RWPE2 (cell line): ENCODE data around the gene VDAC1.

Source experiments
- ATAC-seq: fragments of 200-7000 bp; cut with Tn5 transposase; 3 replicates; pipeline ENCODE4 v1.9.1; 2021; ENCODE audit warnings: low read depth
- DNase-seq: peaks from one replicate; pipeline ENCODE4 v3.0.0-alpha.2; 2020; ENCODE audit warnings: low spot score
- H3K27ac ChIP-seq: fragments of 450-650 bp; 2 replicates; pipeline ENCODE4 v1.5.1; 2017; ENCODE audit warnings: mild to moderate bottlenecking; ENCODE audit not compliant: poor library complexity, severe bottlenecking
- H3K27me3 ChIP-seq: fragments of 250-450 bp; sonication (Bioruptor Pico); 2 replicates; pipeline ENCODE4 v1.5.1; 2021; ENCODE audit warnings: mild to moderate bottlenecking, moderate library complexity; ENCODE audit not compliant: insufficient read depth, poor library complexity, severe bottlenecking
- H3K36me3 ChIP-seq: fragments of 250-450 bp; sonication (Bioruptor Pico); 2 replicates; pipeline ENCODE4 v1.5.1; 2020; ENCODE audit warnings: low read depth, mild to moderate bottlenecking, moderate library complexity
- H3K4me1 ChIP-seq: fragments of 250-450 bp; sonication (Bioruptor Pico); 2 replicates; pipeline ENCODE4 v1.5.1; 2021; ENCODE audit warnings: mild to moderate bottlenecking, moderate library complexity; ENCODE audit not compliant: insufficient read depth, poor library complexity, severe bottlenecking
- H3K4me3 ChIP-seq: fragments of 250-450 bp; sonication (Bioruptor Pico); 2 replicates; pipeline ENCODE4 v1.5.1; 2021; ENCODE audit warnings: mild to moderate bottlenecking, moderate library complexity; ENCODE audit not compliant: severe bottlenecking
- H3K9me3 ChIP-seq: fragments of 250-450 bp; sonication (Bioruptor Pico); 2 replicates; pipeline ENCODE4 v1.5.1; 2021; ENCODE audit warnings: mild to moderate bottlenecking, moderate library complexity; ENCODE audit not compliant: severe bottlenecking
- TF ChIP-seq, protein P1 (sequence below): fragments of 450-650 bp; IDR thresholded peaks from one replicate; pipeline ENCODE4 v1.5.1; 2017; ENCODE audit warnings: mild to moderate bottlenecking, moderate library complexity; ENCODE audit not compliant: poor library complexity, severe bottlenecking

The VDAC1 gene

DNA sequence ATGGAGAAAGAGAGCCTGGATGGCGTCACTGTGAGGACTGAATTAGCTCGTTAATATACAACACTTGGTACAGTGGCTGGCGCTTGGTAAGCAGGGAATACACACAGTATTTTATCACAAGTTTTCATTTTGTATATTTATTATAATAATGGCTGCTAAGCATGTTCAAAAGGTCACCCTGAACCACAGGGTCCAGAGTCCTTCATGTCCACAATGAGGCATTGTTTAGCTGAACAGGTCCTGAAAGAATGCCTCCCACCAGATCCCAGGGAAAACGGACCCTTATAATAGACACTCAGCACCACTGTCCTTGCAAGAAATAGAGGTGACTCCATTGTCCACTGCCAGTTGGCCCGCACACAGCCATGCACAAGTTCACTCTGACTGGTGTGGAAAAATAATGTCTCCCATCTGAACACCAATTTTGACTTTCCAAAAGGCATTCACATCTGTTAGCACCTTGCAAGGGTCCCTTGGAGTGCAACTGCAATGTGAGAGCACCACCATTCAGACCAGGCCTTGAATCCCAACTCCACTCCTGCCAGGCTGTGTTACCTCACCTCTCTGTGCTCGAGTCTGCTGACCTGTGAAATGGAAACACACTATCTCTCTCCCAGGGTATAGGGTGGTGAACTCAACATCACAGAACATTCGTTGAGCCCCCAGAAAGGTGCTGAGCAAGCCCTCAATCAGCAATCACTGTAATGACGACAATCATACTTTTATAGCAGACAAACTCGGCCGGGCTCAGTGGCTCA lies 3.9 kb downstream of the VDAC1 start:
- no peak overlapping the region for H3K4me3 ChIP-seq
- TF ChIP-seq, protein P1, sequence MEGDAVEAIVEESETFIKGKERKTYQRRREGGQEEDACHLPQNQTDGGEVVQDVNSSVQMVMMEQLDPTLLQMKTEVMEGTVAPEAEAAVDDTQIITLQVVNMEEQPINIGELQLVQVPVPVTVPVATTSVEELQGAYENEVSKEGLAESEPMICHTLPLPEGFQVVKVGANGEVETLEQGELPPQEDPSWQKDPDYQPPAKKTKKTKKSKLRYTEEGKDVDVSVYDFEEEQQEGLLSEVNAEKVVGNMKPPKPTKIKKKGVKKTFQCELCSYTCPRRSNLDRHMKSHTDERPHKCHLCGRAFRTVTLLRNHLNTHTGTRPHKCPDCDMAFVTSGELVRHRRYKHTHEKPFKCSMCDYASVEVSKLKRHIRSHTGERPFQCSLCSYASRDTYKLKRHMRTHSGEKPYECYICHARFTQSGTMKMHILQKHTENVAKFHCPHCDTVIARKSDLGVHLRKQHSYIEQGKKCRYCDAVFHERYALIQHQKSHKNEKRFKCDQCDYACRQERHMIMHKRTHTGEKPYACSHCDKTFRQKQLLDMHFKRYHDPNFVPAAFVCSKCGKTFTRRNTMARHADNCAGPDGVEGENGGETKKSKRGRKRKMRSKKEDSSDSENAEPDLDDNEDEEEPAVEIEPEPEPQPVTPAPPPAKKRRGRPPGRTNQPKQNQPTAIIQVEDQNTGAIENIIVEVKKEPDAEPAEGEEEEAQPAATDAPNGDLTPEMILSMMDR = no peak
- H3K27ac ChIP-seq = no peak overlapping the region
- H3K27me3 ChIP-seq = no peaks in the 10 kb centered on the region
- DNase-seq (no peak), ATAC-seq (no peak)
- H3K36me3 ChIP-seq = peaks cover 49% of the 10 kb centered on the region
- H3K4me1 ChIP-seq = peaks cover 12% of the 10 kb centered on the region
- H3K9me3 ChIP-seq = no peaks in the 10 kb centered on the region

DNA sequence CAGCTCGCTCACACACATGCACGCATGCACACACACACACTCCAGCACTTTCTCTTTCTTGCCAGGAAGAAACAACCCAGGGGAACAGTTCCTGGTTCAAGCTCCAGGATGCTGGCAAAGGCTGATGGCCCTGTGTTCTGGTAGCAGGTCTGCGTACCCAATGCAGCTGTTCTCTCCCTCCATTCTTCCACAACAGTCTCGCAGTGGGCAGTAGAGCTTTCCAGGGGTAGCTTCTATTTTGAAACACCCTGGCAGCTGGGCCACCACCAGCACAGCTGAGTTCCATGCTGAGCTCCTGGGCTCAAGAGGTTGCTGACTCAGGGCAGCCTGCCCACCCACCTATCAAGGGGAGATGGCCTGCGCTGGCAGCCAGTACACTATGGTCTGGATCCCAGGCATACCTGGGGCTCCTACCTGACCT lies 4.7 kb downstream of the VDAC1 start:
- H3K4me1 ChIP-seq = peaks cover 12% of the 10 kb centered on the region
- no peak overlapping the region for H3K27ac ChIP-seq

DNA sequence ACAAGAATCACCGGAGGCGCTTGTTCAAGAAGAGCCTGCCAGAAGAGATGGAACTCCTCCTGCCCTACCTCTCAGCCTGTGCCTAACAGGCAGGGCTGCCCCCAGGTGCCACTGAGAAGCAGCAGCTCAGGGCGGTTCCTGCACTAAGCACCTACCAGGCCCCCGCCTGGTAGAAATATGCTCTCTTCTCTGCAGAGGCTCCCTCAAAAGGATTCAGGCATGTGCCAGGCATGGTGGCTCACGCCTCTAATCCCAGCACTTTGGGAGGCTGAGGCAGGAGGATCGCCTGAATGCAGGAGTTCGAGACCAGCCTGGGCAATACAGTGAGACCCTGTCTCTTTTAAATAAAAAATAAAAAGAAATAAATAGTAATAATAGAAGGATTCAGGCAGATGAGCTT lies 6.0 kb downstream of the VDAC1 start:
- TF ChIP-seq, protein P1 = no peak
- no peak overlapping the region for H3K4me3 ChIP-seq
- no peaks in the 10 kb centered on the region for H3K9me3 ChIP-seq
- DNase-seq (no peak), ATAC-seq (no peak)
- peaks cover 49% of the 10 kb centered on the region for H3K36me3 ChIP-seq
- peaks cover 19% of the 10 kb centered on the region for H3K4me1 ChIP-seq
- H3K27me3 ChIP-seq = no peaks in the 10 kb centered on the region
- H3K27ac ChIP-seq = no peak overlapping the region

More for the DNA sequence above, 4.7 kb downstream of the VDAC1 start:
- TF ChIP-seq, protein P1 = no peak
- Histone ChIP-seq H3K36me3 (peaks cover 49% of the 10 kb centered on the region), H3K27me3 (no peaks in the 10 kb centered on the region), H3K4me3 (no peak overlapping the region), H3K9me3 (no peaks in the 10 kb centered on the region)
- ATAC-seq (no peak), DNase-seq (no peak)

DNA sequence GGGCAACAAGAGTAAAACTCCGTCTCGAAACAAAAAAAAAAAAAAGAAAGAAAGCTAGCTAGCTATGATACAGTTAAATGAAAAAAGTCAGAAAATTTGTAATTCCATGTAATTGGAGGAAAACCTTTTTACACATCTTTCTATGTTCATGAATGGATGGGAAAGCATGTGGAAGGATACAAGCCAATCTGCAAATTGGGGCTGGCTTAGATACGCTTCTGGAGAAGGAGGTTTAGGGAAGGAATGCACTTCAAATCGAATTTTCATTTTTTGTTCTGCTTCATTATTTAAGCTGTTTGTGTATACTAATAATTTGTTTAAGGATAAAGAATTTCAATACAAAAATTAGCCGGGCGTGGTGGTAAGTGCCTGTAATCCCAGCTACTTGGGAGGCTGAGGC lies 6.7 kb downstream of the VDAC1 start:
- H3K9me3 ChIP-seq = no peaks in the 10 kb centered on the region
- ATAC-seq = no peak
- DNase-seq = no peak
- no peak overlapping the region for H3K4me3 ChIP-seq
- H3K4me1 ChIP-seq = peaks cover 27% of the 10 kb centered on the region
- no peaks in the 10 kb centered on the region for H3K27me3 ChIP-seq
- TF ChIP-seq, protein P1 = no peak
- H3K36me3 ChIP-seq = peaks cover 44% of the 10 kb centered on the region
- no peak overlapping the region for H3K27ac ChIP-seq

DNA sequence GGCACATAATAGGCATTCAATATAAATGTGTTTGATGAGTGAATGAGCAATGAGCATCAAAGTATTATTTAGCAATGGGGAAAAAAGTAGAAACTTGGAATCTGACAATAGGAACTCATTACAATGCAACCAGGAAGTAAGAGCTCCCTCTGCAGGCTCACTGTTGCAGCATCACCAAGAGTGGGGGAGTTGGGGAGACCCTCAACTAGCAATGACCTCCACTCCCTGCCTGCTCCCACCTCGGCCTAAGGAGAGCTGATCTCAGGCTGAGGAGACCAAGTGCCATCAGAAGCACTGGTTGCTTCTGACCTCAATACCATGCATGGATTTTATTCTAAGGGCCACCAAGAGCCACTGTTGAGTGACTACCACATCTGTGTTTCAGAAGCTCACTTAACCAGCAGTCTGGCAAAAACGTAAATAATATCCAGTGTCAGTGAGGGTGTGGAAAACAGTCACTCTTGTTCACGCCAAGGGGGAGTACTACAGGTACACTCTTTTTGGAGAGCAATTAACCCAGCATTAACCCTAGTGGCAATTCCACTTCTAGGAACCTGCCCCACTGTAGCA lies 8.0 kb downstream of the VDAC1 start:
- peaks cover 23% of the 10 kb centered on the region for H3K4me1 ChIP-seq
- no peaks in the 10 kb centered on the region for H3K9me3 ChIP-seq
- H3K27ac ChIP-seq = no peak overlapping the region
- ATAC-seq = no peak
- DNase-seq = peak; percentile 15
- H3K4me3 ChIP-seq = no peak overlapping the region
- H3K27me3 ChIP-seq = no peaks in the 10 kb centered on the region
- TF ChIP-seq, protein P1 = peak; percentile 66
- peaks cover 44% of the 10 kb centered on the region for H3K36me3 ChIP-seq
